HG03039 (cell line): Measurements from ENCODE around the gene AOAH.

Source experiments
- ATAC-seq: cut with Tn5 transposase; IDR thresholded peaks from one replicate; pipeline ENCODE4 v1.9.1; 2021; ENCODE audit warnings: mild to moderate bottlenecking, moderate library complexity; ENCODE audit not compliant: unreplicated experiment

Gene AOAH

GRCh38 chr7:36565792-36566356, 158.4 kb downstream of the AOAH start:
- no peak for ATAC-seq

DNA sequence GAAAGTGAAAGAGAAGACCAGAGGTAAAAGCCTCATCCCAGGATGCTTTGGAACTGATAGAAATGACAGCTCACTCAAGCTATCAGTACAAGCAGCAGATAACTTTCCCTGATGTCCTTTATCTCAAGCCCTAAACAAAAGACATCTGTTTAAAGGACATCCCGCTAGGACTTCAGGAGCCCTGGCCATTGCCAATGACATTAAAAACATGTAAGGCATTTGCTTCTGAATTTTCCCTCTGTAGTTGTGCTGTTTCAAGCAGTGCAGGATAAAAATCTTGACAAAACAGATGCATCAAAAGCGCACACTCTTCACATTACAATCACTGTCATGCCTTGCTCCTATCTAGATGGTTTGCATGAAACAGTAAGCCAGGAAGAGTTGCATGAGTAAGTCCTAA, 159.8 kb downstream of the AOAH start:
- ATAC-seq: no peak

DNA sequence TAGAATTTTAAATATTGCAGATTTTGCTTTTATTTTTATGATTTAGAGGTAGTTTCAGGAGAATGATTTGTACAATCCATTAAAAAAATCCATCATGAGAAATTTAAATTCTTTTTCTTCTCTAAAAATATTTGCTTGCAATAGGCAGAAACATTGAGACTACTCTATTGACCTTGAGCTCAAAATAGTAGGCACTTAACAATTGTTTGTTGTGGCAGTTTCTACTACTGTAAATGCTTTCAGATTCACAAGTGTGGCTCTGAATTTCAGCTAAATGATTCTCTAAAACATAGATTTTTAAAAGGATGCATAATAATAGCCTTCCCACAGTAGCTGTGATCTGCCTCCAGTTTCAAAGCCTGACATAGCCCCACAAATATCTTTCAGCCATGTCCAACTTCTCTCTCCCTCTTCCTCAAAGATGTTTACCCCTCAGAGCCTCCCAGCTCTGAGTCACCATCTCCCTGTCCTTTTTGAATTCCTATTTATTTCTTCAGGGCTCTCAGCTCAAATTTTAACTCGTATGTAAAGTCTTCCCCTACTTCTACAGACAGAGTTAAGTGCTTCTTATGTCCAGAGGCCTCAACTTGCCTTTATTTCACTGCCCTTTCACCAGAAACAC, 160.5 kb downstream of the AOAH start:
- no peak for ATAC-seq

DNA sequence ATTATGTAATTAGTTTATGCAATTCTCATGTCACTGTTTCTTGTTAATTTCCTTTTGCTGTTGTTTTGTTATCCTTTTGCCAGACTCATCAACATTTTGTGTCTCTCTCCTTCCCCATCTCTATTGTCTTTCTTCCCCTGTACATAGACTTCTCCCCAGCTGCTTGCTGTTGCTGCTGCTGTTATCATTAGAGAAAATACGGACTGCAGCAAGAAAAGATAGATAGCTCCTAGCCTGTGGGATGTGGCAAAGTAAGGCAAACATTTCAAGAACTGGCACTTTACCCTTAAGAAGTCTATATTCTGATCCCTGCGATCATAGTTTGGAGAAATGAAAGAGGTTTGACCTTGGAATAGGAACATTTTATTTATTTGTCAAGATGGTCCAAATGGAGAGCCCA, 162.2 kb downstream of the AOAH start:
- ATAC-seq: no peak

- no peak for ATAC-seq
Measured at GRCh38 chr7:36549029-36549428, 175.3 kb downstream of the AOAH start.

GRCh38 chr7:36547416-36547815, 176.9 kb downstream of the AOAH start:
- ATAC-seq: no peak

DNA sequence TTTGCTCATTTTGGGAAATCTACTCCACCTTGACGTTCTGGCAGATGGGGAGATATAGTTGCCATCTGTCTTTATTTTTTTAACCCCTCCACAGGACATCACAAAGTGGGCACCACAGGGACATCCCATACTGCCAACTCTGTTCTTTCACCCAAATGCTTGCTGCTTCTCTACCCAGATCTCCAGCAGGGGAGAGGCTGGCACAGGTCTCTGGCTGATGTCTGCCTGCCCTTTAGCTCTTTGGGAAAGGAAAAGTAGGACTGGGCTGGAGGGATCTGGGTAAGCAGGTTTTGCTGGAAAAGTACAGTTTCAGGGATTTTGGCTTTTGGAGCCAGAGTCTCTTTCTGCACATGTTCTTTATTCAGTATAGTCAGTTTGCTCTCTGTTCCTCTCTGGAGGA, 178.0 kb downstream of the AOAH start:
- ATAC-seq: no peak

DNA sequence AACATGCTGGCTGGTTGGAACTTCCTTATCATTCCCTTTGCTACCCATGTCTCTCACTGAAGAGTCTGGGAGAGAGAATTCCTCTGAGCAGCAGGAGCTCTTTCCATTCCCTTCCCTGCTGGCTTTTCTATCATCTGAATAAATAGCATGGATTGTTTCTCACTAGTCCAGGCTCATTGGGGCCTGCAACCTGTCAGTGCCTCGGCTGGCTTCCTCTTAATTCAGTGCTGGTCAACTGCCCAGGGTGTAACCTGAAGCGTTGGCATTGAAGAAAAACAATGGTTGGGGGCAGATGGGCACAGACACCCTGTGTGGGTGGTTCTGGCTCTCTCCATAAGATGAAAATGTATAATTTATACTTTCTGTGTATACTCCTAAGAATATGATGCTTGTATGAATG, 179.0 kb downstream of the AOAH start:
- ATAC-seq: no peak

- ATAC-seq: no peak
Measured at GRCh38 chr7:36538126-36538525, 186.2 kb downstream of the AOAH start.

DNA sequence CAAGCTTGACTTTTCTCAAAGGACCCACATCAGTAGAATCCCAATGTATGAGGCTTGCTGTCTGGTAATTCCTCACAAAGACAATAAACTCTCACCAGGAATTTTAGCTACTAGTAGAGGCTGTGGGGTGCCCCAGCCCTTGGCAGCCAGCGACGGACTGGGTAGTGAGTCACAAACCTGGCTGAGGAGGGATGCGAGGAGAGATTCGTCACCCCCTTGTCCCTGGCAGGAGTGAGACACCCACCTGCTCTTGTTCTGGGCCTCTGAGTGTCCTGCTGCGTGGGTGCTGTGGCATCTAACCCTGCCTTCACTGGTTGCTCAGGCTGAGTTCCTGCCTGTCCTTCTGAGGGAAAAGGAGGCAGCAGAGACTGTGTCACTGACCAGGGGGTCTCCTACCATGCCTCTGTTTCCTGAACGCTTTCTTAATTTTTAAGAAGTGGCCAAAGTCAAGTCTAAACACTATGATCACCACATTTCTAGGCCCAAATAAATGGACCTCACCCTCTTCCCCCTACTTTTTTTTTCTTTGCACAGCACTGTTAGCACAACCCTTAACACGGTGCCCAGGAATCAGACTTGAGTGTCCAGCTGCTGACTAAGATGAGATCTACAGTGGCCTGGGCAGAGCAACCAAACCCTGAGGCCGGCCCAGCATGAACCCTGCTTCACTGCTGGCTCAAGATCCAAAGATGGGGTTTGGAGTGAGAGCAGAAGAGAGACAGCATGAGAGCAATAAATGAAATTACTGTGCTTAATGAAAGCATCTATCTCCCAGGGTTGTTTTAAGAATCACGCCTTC, 188.2 kb downstream of the AOAH start:
- ATAC-seq: no peak

DNA sequence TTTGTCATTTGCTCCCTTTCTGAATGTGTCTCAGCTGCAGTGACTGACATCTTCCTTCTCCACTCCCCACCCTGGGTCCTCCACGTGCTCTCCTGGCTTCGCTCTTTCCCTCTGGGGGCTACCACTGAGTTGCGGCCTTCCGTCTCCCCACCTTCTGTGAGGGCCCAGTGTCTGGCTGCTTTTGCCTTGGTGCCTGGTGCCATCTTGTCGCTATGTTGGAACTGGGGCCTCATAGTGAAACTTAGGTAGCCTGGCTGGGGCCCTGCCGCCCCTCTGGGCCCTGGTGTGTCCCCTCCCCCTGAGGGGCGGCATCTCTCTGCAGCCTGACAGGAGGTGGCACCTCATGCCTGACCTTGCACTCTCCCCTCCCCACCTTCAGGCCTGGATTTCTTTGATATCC, 190.6 kb downstream of the AOAH start:
- ATAC-seq: no peak

- no peak for ATAC-seq
Measured at GRCh38 chr7:36532981-36533499, 191.3 kb downstream of the AOAH start.

- ATAC-seq: no peak
Measured at GRCh38 chr7:36531951-36532350, 192.3 kb downstream of the AOAH start.

GRCh38 chr7:36530456-36530855, 193.8 kb downstream of the AOAH start:
- no peak for ATAC-seq

GRCh38 chr7:36527549-36527913, 196.8 kb downstream of the AOAH start:
- no peak for ATAC-seq

GRCh38 chr7:36526863-36527548, 197.3 kb downstream of the AOAH start:
- peak; percentile 91 for ATAC-seq

GRCh38 chr7:36523371-36524101, 200.8 kb downstream of the AOAH start:
- no peak for ATAC-seq

GRCh38 chr7:36522453-36523007, 201.8 kb downstream of the AOAH start:
- ATAC-seq: no peak

- ATAC-seq: no peak
Measured at GRCh38 chr7:36521911-36522310, 202.4 kb downstream of the AOAH start.

GRCh38 chr7:36521133-36521532, 203.2 kb downstream of the AOAH start:
- no peak for ATAC-seq

DNA sequence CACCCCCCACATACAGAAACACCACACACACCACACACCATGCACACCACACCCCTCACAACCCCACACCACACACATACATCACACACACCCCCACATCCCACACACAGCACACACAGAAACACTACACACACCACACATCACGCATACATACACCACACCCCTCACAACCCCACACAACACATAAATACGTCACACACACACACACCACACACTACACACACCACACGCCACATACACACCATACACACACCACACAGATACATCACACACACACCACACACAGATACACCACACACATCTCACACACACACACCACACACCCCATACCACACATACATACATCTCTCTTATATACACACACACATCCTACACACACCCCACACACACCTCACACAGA, 208.4 kb downstream of the AOAH start:
- ATAC-seq: no peak
